CD4-positive, alpha-beta T cell (primary cell): Measurements from ENCODE around the gene KCNK15. TPM values are rescaled to one million over a fixed set of nuclear protein-coding genes. Genes with fewer than 3 reads are reported as not detected.

Source experiments
- ATAC-seq: fragments of 200-7000 bp; cut with Tn5 transposase; one replicate; pipeline ENCODE4 v1.10.0; 2022; ENCODE audit warnings: mild to moderate bottlenecking; ENCODE audit not compliant: poor library complexity
- CTCF ChIA-PET: fragments of 350-600 bp; sonication (Branson Sonifier 250); formaldehyde crosslinking; loops from one replicate; lab custom pipeline; 2021; ENCODE audit warnings: antibody characterized with exemption, inconsistent platforms; lab: Charles Lee
- POLR2A ChIA-PET: fragments of 350-600 bp; sonication (Branson Sonifier 250); formaldehyde crosslinking; loops from one replicate; lab custom pipeline; 2021; ENCODE audit warnings: antibody characterized with exemption, inconsistent platforms; lab: Charles Lee
- DNase-seq, 14 experiments: peaks; one replicate each; pipeline ENCODE4 v3.0.0-alpha.2; 2013 to 2020; ENCODE audit warnings: mixed read lengths in 2 of 14
- H3K27ac ChIP-seq, 2 donors: one replicate each; pipeline versions ENCODE4 v1.5.1 to v1.7.0; 2013; ENCODE audit warnings: low read length in 2 of 2, low read depth in 1 of 2, mild to moderate bottlenecking in 1 of 2
- H3K27me3 ChIP-seq, 2 experiments: 1 replicate in 1 of 2; 2 replicates in 1 of 2; pipeline versions ENCODE4 v1.6.1 to v1.7.0; 2013; ENCODE audit warnings: low read length in 2 of 2, control low read depth in 1 of 2, mild to moderate bottlenecking in 1 of 2, moderate library complexity in 1 of 2; ENCODE audit not compliant: insufficient read depth in 2 of 2, control insufficient read depth in 1 of 2
- H3K36me3 ChIP-seq: one replicate; pipeline ENCODE4 v1.6.1; 2013; ENCODE audit warnings: low read length, control low read depth; ENCODE audit not compliant: insufficient read depth
- H3K4me1 ChIP-seq: one replicate; pipeline ENCODE4 v1.6.1; 2013; ENCODE audit warnings: low read length, control low read depth; ENCODE audit not compliant: insufficient read depth
- H3K4me3 ChIP-seq: one replicate; pipeline ENCODE4 v1.5.1; 2013; ENCODE audit warnings: mild to moderate bottlenecking, low read length, moderate library complexity
- H3K9me3 ChIP-seq, 2 experiments: 1 replicate in 1 of 2; 2 replicates in 1 of 2; pipeline versions ENCODE4 v1.6.1 to v1.7.0; 2013; ENCODE audit warnings: low read length in 2 of 2, mild to moderate bottlenecking in 2 of 2, control low read depth in 1 of 2, moderate library complexity in 1 of 2; ENCODE audit not compliant: control insufficient read depth in 1 of 2, insufficient read depth in 1 of 2
- H3K27ac Mint-ChIP-seq: one replicate; pipeline ENCODE4 v1.8.0; 2020; ENCODE audit warnings: mixed read lengths
- H3K27me3 Mint-ChIP-seq: one replicate; pipeline ENCODE4 v1.8.0; 2021; ENCODE audit warnings: mixed read lengths
- H3K36me3 Mint-ChIP-seq: one replicate; pipeline ENCODE4 v1.8.0; 2021; ENCODE audit warnings: low read depth, mixed read lengths
- H3K4me1 Mint-ChIP-seq: one replicate; pipeline ENCODE4 v1.8.0; 2021; ENCODE audit warnings: low read depth, mixed read lengths
- H3K4me3 Mint-ChIP-seq: one replicate; pipeline ENCODE4 v1.8.0; 2020; ENCODE audit warnings: mild to moderate bottlenecking, mixed read lengths
- H3K9me3 Mint-ChIP-seq: one replicate; pipeline ENCODE4 v1.8.0; 2020; ENCODE audit warnings: mixed read lengths
- CTCF ChIP-seq: fragments of 200-600 bp; IDR thresholded peaks from one replicate; pipeline ENCODE4 v1.8.0; 2022; ENCODE audit warnings: antibody characterized with exemption, mild to moderate bottlenecking
- intact Hi-C, 2 experiments: fragments of 100-400 bp; cut with DNase I in 1 of 2; cut with micrococcal nuclease in 1 of 2; formaldehyde crosslinking; loops; one replicate each; pipeline versions ENCODE4 v1.15.1 to v1.9.0; 2023 to 2025; cut with DNase I, micrococcal nuclease
- total RNA-seq, 174 experiments: library from RNA in 2 of 174; stranded (reverse) in 2 of 174; gene quantifications; one replicate each; pipeline ENCODE4 v1.2.3 and lab custom pipeline; 2021 to 2026

KCNK15 gene
- total RNA-seq, 2 experiments from 2014 or later, result not detected

GRCh38 chr20:44706301-44707017 is 39.2 kb upstream of the KCNK15 start:
- no peaks in the 10 kb centered on the region for H3K36me3 ChIP-seq
- H3K4me3 ChIP-seq, result no peak overlapping the region
- no peaks in the 10 kb centered on the region for H3K9me3 ChIP-seq
- H3K27me3 ChIP-seq, result no peaks in the 10 kb centered on the region
- TF ChIP-seq CTCF, result no peak
- POLR2A ChIA-PET, result no interaction called here
- no peak overlapping the region for H3K4me3 Mint-ChIP-seq
- no peaks in the 10 kb centered on the region for H3K4me1 ChIP-seq
- DNase-seq (no peak), ATAC-seq (no peak)
- CTCF ChIA-PET, result no interaction called here
- H3K4me1 Mint-ChIP-seq, result no peaks in the 10 kb centered on the region
- no peak overlapping the region for H3K27ac ChIP-seq
- no peaks in the 10 kb centered on the region for H3K9me3 Mint-ChIP-seq
- intact Hi-C loops, result no loop called here
- no peaks in the 10 kb centered on the region for H3K36me3 Mint-ChIP-seq
- no peaks in the 10 kb centered on the region for H3K27me3 Mint-ChIP-seq
- no peak overlapping the region for H3K27ac Mint-ChIP-seq

- ChIA-PET POLR2A (no interaction called here), CTCF (no interaction called here)
- no peaks in the 10 kb centered on the region for H3K27me3 Mint-ChIP-seq
- no peak overlapping the region for H3K4me3 Mint-ChIP-seq
- intact Hi-C loops, result no loop called here
- H3K36me3 Mint-ChIP-seq, result no peaks in the 10 kb centered on the region
- Histone ChIP-seq H3K9me3 (no peaks in the 10 kb centered on the region), H3K27me3 (no peaks in the 10 kb centered on the region), H3K36me3 (no peaks in the 10 kb centered on the region), H3K4me3 (no peak overlapping the region), H3K27ac (no peak overlapping the region), H3K4me1 (no peaks in the 10 kb centered on the region)
- no peaks in the 10 kb centered on the region for H3K4me1 Mint-ChIP-seq
- DNase-seq, result no peak
- no peak for TF ChIP-seq CTCF
- no peaks in the 10 kb centered on the region for H3K9me3 Mint-ChIP-seq
- ATAC-seq, result no peak
- no peak overlapping the region for H3K27ac Mint-ChIP-seq
These were observed 38.6 kb upstream of the KCNK15 start for GRCh38 chr20:44707018-44707579.

- no peak overlapping the region for H3K27ac ChIP-seq
- DNase-seq (no peak), ATAC-seq (no peak)
- no peaks in the 10 kb centered on the region for H3K27me3 Mint-ChIP-seq
- intact Hi-C loops, result no loop called here
- H3K36me3 ChIP-seq, result no peaks in the 10 kb centered on the region
- H3K4me1 Mint-ChIP-seq, result no peaks in the 10 kb centered on the region
- POLR2A ChIA-PET, result no interaction called here
- no peak overlapping the region for H3K4me3 Mint-ChIP-seq
- H3K27ac Mint-ChIP-seq, result no peak overlapping the region
- CTCF ChIA-PET, result no interaction called here
- no peak overlapping the region for H3K4me3 ChIP-seq
- no peaks in the 10 kb centered on the region for H3K9me3 ChIP-seq
- peaks cover under 1% of the 10 kb centered on the region for H3K4me1 ChIP-seq
- no peaks in the 10 kb centered on the region for H3K9me3 Mint-ChIP-seq
- H3K27me3 ChIP-seq, result no peaks in the 10 kb centered on the region
- no peak for TF ChIP-seq CTCF
- no peaks in the 10 kb centered on the region for H3K36me3 Mint-ChIP-seq
These were observed 36.3 kb upstream of the KCNK15 start for GRCh38 chr20:44709380-44709779.
